Measurements from ENCODE around the gene RIPK3.
A peak's percentile ranks its signal among the peaks of the same experiment; 100 is the strongest.

Gene RIPK3

DNA sequence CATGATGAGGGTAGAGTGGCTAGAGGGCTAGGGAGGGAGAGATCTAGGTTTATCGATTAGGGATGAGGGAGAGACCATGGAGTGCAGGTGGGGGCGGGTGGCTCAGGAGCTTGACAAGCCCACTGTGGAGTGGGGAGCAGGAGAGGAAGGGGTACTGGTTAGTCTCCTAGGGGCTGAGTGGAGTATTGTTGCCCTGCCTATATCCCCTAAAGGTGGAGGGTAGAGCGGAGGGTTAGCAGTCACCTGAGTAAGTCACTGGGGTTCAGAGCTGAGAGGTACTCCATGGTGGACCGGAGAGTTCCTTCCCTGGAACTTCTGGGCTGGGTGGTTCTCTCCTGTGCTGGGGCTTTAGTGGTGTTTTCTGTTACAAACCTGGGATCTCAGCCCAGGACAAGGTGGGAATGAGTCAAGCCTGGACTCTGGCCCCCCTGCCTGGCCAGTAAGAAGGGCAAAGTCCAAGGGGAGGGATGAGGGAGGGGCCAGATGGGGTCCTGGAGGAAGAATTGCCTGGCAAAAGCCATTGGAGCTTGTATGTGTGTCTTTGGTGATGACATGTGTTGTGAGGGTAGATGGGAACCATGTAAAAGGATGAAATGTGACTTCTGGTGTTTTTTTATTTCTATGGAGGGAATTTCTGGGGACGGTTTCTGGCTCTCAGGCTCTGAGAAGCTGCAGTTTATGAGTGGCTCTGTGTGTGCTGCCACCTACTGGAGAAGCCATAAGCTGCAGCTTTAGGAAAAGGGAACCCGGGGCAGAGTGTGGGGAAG lies 32.0 kb downstream of the RIPK3 start, which contains the start of gene CIDEB:
Gene CIDEB (minus strand): TSS at position 403 of the 767 bp plus-strand sequence. CDS start 119 bp downstream, at position 284.
- ATAC-seq (replicated peaks), result no peak

GRCh38 chr14:24307156-24307574 lies 32.6 kb downstream of the RIPK3 start:
- ATAC-seq (replicated peaks) (no peak), DNase-seq (no peak)
- Mint-ChIP-seq H3K4me1 (ENCODE audit: low read depth in 2 of 2) (peaks cover 29 to 38% of the 10 kb centered on the region in 2 donors), H3K4me3 (no peak overlapping the region), H3K9me3 (no peaks in the 10 kb centered on the region), H3K27ac (peak overlapping the region; percentile 20 to 80), H3K36me3 (ENCODE audit: insufficient read depth) (peaks cover 58% of the 10 kb centered on the region), H3K27me3 (no peaks in the 10 kb centered on the region)

More for the DNA sequence above, 32.0 kb downstream of the RIPK3 start, which contains the start of gene CIDEB:
- H3K27ac Mint-ChIP-seq, result peak within 1 kb of the TSS; percentile 20 to 80
- H3K4me1 Mint-ChIP-seq (ENCODE audit: low read depth in 2 of 2), result peaks cover 33 to 44% of the 10 kb centered on the region in 2 donors
- peak within 1 kb of the TSS; percentile 9 to 12 for H3K4me3 Mint-ChIP-seq
- H3K36me3 Mint-ChIP-seq (ENCODE audit: insufficient read depth), result peaks cover 59% of the 10 kb centered on the region
- H3K9me3 Mint-ChIP-seq, result no peaks in the 10 kb centered on the region
- DNase-seq, result peak; percentile 53 to 61 (median 54)
- no peaks in the 10 kb centered on the region for H3K27me3 Mint-ChIP-seq

GRCh38 chr14:24304019-24304387 lies 35.8 kb downstream of the RIPK3 start:
- H3K4me3 Mint-ChIP-seq, result no peak overlapping the region
- DNase-seq (no peak), ATAC-seq (replicated peaks) (no peak)
- peaks cover 48% of the 10 kb centered on the region for H3K36me3 Mint-ChIP-seq (ENCODE audit: insufficient read depth)
- H3K27ac Mint-ChIP-seq, result no peak overlapping the region
- no peaks in the 10 kb centered on the region for H3K9me3 Mint-ChIP-seq
- peaks cover 27 to 40% of the 10 kb centered on the region in 2 donors for H3K4me1 Mint-ChIP-seq (ENCODE audit: low read depth in 2 of 2)
- no peaks in the 10 kb centered on the region for H3K27me3 Mint-ChIP-seq

GRCh38 chr14:24300326-24300980 lies 39.3 kb downstream of the RIPK3 start:
- Mint-ChIP-seq H3K4me3 (peak overlapping the region; percentile 89 to 91), H3K9me3 (no peaks in the 10 kb centered on the region), H3K36me3 (ENCODE audit: insufficient read depth) (peaks cover 54% of the 10 kb centered on the region), H3K4me1 (ENCODE audit: low read depth in 2 of 2) (peaks cover 33 to 51% of the 10 kb centered on the region in 2 donors), H3K27me3 (no peaks in the 10 kb centered on the region), H3K27ac (peak overlapping the region; percentile 91 to 96)
- ATAC-seq (replicated peaks) (no peak), DNase-seq (no peak)

DNA sequence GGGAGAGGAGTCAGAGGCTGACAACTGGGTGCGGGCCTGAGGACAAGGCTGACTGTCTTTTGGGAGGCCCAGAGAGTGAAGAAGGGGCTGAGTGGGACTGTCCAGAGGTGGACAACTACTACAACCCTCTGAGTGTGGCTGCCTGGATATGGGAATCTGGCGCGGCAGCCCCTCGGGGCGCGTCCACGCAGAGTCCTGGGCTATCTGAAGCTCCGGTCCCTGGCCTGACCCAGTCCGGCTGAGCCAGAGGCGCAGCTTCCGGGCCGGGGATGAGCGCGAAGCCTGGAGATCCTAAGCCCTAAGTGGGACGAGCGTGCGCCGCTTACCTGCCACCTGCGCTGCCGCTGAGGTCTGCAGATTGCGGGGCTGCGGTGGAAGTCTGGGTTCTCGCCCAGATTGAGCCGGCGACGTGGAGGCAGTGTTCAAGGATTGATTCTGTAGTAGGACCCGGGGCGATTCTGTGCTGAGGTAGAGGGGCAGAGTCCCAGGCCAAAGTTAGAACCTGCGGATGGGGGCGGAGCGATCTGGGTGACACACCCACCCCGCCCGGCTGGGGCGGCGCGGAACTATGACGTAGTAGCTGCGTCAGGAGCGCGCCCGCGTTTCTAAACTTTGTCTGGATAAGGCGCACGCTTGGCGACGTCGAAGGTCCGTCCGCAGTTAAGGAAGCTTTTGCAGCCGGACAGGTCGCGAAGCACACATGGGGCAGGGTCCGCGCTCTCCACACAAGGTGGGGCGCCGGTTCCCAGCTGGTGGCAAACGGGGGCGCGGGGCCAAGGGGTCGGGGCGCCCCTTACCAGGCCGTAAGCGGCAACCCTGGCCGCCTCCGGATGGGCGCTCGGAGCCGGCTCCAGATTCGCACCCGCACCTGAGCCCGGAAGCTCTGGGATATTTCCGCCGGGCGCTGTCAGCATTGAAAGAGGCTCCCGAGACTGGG lies 40.3 kb downstream of the RIPK3 start, which contains the start of the genes DHRS1 and NOP9:
Gene DHRS1 (minus strand): TSS at position 526 of the 937 bp plus-strand sequence. CDS start 674 bp downstream, outside the sequence.
Gene NOP9 (plus strand): TSS at position 596 of the 937 bp plus-strand sequence. CDS start 105 bp downstream, at position 701.
- ATAC-seq (replicated peaks) (peak; percentile 82), DNase-seq (peak; percentile 93 to 95 (median 93))
- Mint-ChIP-seq H3K4me3 (peak within 1 kb of the TSS; percentile 89 to 91), H3K36me3 (ENCODE audit: insufficient read depth) (peaks cover 50% of the 10 kb centered on the region), H3K9me3 (no peaks in the 10 kb centered on the region), H3K27ac (peak within 1 kb of the TSS; percentile 91 to 96), H3K27me3 (no peaks in the 10 kb centered on the region), H3K4me1 (ENCODE audit: low read depth in 2 of 2) (peaks cover 33 to 51% of the 10 kb centered on the region in 2 donors)

DNA sequence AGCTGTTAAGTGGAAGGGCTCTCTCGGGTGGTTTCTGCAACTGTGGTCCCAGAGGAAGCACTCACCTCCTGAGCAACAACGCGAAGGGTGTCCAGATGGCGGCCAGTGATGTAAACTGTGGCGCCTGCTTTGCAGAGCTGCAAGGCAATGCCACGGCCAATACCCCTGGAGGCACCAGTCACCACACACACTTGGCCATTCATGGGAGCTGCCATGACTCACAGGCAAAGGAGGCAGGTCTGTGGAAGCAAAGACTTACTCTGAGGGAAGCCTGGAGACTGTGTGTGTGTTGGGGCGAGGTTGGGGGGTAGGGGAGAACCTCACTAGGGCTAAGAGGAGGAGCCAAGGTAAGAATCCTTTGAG lies 40.9 kb downstream of the RIPK3 start:
- Mint-ChIP-seq H3K4me3 (peak overlapping the region; percentile 89 to 91), H3K27ac (peak overlapping the region; percentile 91 to 96), H3K27me3 (no peaks in the 10 kb centered on the region), H3K4me1 (ENCODE audit: low read depth in 2 of 2) (peaks cover 33 to 48% of the 10 kb centered on the region in 2 donors), H3K9me3 (no peaks in the 10 kb centered on the region), H3K36me3 (ENCODE audit: insufficient read depth) (peaks cover 43% of the 10 kb centered on the region)
- ATAC-seq (replicated peaks) (no peak), DNase-seq (no peak)

DNA sequence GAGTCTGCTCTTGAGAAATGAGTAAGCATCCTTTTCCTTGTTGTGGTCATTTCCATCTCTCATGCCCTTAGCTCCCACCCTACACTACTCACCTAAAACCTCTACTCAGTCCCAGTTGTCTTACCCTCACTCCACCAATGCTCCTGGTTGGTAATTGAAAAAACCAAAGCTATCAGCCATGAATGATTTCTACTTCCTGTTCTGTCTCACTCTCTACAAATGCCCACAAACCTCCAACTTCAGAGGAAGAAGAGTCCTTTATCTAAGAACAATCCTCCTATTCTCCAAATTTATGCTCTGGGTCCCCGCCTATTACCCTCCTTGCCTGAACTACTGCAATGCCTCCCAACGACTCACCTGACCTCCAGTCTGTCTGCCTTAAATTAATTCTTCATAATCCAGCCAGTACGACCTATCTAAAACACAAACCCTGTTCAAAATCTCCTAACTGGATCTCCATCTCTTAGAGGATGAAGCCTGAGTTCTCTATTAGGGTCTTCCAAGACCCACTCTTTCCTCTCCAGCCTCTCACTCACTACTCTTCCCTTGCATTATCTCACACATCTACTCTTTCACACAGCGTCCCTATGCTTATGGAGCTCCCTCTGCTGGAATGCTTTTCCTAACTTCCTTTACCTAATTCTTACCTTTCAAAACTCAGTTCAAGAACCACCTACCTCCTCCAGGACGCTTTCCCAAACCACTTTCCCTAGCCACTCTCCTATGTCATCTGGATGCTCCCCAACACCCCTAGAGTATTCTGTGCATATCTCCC lies 42.4 kb downstream of the RIPK3 start:
- peaks cover 41% of the 10 kb centered on the region for H3K36me3 Mint-ChIP-seq (ENCODE audit: insufficient read depth)
- no peak overlapping the region for H3K4me3 Mint-ChIP-seq
- ATAC-seq (replicated peaks) (no peak), DNase-seq (no peak)
- peaks cover 33 to 48% of the 10 kb centered on the region in 2 donors for H3K4me1 Mint-ChIP-seq (ENCODE audit: low read depth in 2 of 2)
- H3K27me3 Mint-ChIP-seq, result no peaks in the 10 kb centered on the region
- no peaks in the 10 kb centered on the region for H3K9me3 Mint-ChIP-seq
- peak overlapping the region in 1 of 2 donors; percentile 92 for H3K27ac Mint-ChIP-seq

GRCh38 chr14:24296341-24297157 lies 43.2 kb downstream of the RIPK3 start:
- DNase-seq, result peak; percentile 62 to 69 (median 68)
- peak overlapping the region; percentile 86 to 92 for H3K27ac Mint-ChIP-seq
- H3K27me3 Mint-ChIP-seq, result no peaks in the 10 kb centered on the region
- H3K4me1 Mint-ChIP-seq (ENCODE audit: low read depth in 2 of 2), result peaks cover 31 to 43% of the 10 kb centered on the region in 2 donors
- peak; percentile 65 for ATAC-seq (replicated peaks)
- H3K9me3 Mint-ChIP-seq, result no peaks in the 10 kb centered on the region
- H3K4me3 Mint-ChIP-seq, result peak overlapping the region in 1 of 2 donors; percentile 5
- peaks cover 46% of the 10 kb centered on the region for H3K36me3 Mint-ChIP-seq (ENCODE audit: insufficient read depth)

DNA sequence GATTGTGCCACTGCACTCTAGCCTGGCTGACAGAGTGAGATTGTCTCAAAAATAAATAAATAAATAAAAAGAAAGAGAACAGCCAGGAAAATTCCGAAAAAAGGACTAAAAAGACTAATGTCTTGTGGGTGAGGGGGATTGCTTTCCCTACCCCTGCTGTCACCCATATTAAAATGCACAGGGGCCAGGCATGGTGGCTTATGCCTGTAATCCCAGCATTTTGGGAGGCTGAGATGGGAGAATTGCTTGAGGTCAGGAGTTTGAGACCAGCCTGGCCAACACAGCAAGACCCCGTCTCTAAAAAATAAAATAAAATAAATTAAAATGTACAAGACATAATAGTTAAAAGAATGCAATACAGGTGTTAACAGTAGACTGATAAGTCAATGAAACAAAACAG lies 46.3 kb downstream of the RIPK3 start:
- peaks cover 37% of the 10 kb centered on the region for H3K36me3 Mint-ChIP-seq (ENCODE audit: insufficient read depth)
- H3K4me3 Mint-ChIP-seq, result no peak overlapping the region
- no peaks in the 10 kb centered on the region for H3K9me3 Mint-ChIP-seq
- DNase-seq (no peak), ATAC-seq (replicated peaks) (no peak)
- peaks cover 11 to 19% of the 10 kb centered on the region in 2 donors for H3K4me1 Mint-ChIP-seq (ENCODE audit: low read depth in 2 of 2)
- H3K27ac Mint-ChIP-seq, result no peak overlapping the region
- H3K27me3 Mint-ChIP-seq, result no peaks in the 10 kb centered on the region

GRCh38 chr14:24292118-24292807 lies 47.5 kb downstream of the RIPK3 start:
- Mint-ChIP-seq H3K4me1 (ENCODE audit: low read depth in 2 of 2) (peaks cover 6 to 13% of the 10 kb centered on the region in 2 donors), H3K27me3 (no peaks in the 10 kb centered on the region), H3K9me3 (no peaks in the 10 kb centered on the region), H3K4me3 (no peak overlapping the region), H3K36me3 (ENCODE audit: insufficient read depth) (peaks cover 35% of the 10 kb centered on the region), H3K27ac (peak overlapping the region in 1 of 2 donors; percentile 35)
- no peak for DNase-seq
- no peak for ATAC-seq (replicated peaks)

DNA sequence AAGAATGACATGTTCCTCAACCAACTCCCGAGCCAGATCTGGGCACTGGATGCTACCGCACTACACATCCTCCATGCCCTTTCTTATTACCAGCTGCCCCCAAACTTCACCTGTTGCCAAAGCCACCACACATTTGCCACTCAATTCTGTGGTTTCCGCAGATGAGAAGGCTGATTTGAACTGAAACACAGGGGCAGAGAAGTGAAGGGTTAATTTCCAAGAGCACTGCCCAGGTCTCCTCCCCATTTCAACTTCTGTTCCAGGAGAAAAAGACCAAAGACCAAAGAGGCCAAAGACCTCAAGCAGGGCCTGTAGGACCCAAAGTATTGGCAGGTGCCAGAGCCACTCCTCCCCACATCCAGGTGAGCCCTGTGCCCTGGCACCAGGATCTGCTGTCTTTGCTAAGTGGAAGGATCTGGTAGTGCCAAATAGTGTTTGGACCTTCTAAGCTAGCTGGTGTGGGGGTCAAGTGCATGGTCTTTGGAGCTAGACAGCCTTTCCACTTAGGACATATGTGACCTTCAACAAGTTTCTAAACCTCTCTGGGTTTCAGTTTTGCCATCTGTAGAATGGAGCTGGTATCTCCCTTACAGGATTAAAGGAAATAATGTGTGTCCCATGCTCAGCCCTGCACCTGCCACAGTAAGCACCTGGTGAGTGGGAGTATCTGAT lies 48.2 kb downstream of the RIPK3 start:
- H3K4me3 Mint-ChIP-seq, result no peak overlapping the region
- no peak for DNase-seq
- peaks cover 31% of the 10 kb centered on the region for H3K36me3 Mint-ChIP-seq (ENCODE audit: insufficient read depth)
- no peak for ATAC-seq (replicated peaks)
- H3K27me3 Mint-ChIP-seq, result no peaks in the 10 kb centered on the region
- H3K4me1 Mint-ChIP-seq (ENCODE audit: low read depth in 2 of 2), result peaks cover 2 to 7% of the 10 kb centered on the region in 2 donors
- no peaks in the 10 kb centered on the region for H3K9me3 Mint-ChIP-seq
- peak overlapping the region in 1 of 2 donors; percentile 35 for H3K27ac Mint-ChIP-seq
